22Rv1 (cell line): ENCODE measurements around the gene HOXB4.
"Not testable (repeated sequence)": the region's sequence is repeated elsewhere in the genome, so short reads cannot be mapped to it uniquely, and the experiment has no call there.

Experiments used
- ZFX ChIP-seq: fragments of 450-650 bp; IDR thresholded peaks from 2 replicates; pipeline ENCODE4 v1.6.1; 2017; ENCODE audit warnings: antibody characterized with exemption, borderline replicate concordance
- TF ChIP-seq, protein P1 (sequence below): fragments of 450-650 bp; IDR thresholded peaks from 2 replicates; pipeline ENCODE4 v1.5.1; 2017; ENCODE audit warnings: mild to moderate bottlenecking

- TF ChIP-seq, protein P1, sequence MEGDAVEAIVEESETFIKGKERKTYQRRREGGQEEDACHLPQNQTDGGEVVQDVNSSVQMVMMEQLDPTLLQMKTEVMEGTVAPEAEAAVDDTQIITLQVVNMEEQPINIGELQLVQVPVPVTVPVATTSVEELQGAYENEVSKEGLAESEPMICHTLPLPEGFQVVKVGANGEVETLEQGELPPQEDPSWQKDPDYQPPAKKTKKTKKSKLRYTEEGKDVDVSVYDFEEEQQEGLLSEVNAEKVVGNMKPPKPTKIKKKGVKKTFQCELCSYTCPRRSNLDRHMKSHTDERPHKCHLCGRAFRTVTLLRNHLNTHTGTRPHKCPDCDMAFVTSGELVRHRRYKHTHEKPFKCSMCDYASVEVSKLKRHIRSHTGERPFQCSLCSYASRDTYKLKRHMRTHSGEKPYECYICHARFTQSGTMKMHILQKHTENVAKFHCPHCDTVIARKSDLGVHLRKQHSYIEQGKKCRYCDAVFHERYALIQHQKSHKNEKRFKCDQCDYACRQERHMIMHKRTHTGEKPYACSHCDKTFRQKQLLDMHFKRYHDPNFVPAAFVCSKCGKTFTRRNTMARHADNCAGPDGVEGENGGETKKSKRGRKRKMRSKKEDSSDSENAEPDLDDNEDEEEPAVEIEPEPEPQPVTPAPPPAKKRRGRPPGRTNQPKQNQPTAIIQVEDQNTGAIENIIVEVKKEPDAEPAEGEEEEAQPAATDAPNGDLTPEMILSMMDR = not testable (repeated sequence)
- TF ChIP-seq ZFX = not testable (repeated sequence)
These were observed 42.2 kb downstream of the HOXB4 start for GRCh38 chr17:48535793-48536559.
